ENCODE data around the gene PLCB3.

Gene PLCB3

DNA sequence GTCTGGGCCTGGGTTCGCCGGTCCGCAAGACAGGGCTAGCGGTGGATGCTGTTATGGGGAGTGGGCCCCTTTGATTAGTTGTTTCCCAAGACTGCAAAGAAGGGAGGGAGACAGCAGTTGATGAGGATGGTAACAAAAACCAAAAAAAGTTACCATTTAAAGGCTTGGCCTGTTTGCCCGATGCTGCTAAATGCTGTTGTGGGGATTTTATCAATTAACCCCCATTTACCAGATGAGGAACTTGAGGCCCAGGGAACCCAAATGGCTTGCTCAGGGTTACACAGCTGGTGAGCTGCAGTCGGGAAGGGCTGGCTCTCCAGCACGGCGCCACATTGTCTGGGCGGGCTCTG is 28.7 kb upstream of the PLCB3 start:
- DNase-seq (ENCODE audit: low spot score), result no peak

DNA sequence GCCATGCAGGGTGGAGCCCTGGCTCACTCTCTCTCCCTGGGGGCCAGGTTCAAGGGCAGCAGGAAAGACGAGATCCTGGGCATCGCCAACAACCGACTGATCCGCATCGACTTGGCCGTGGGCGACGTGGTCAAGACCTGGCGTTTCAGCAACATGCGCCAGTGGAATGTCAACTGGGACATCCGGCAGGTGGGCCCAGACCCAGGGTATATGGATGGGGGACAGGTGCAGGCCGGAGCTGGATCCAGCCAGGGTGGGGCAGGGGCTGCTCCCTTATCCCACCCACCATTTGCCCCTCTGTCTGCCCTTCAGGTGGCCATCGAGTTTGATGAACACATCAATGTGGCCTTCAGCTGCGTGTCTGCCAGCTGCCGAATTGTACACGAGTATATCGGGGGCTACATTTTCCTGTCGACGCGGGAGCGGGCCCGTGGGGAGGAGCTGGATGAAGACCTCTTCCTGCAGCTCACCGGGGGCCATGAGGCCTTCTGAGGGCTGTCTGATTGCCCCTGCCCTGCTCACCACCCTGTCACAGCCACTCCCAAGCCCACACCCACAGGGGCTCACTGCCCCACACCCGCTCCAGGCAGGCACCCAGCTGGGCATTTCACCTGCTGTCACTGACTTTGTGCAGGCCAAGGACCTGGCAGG is 28.2 kb upstream of the PLCB3 start:
- no peak for DNase-seq (ENCODE audit: low spot score)

DNA sequence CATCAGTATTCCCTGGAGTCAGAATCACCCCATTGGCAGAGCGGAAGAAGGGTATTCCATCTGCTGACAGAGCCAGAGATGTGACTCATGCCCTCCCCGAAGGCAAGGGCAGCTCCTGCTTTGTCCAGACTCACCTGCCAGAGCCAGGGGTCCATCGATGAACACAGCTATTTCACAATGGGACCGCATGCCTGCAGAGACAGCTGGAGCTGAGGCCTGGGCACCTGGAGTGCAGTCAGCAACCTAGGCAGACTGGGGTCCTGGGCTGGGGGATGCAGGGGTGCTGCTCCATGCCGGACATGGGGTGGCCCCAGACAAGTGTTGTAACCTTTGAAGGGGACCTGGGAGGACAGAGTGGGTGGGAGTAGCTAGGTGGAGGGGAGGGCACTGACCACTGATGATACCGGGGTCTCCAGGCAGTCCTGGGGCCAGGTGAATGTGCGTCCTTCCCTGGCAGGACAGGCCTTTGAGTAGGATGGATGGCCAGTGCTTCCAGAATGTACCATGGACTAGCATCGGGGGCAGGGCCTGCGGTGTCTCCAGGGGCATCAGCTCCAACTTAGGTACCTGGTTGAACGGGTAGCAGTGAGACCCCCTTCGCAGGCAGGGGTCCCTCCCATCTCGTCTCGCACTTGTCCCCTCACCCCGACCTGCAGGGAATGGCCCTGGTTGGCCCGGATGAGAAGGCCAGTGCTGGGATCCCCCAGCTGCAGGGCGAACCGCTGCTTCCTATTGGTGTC is 27.0 kb upstream of the PLCB3 start:
- DNase-seq (ENCODE audit: low spot score), result no peak

DNA sequence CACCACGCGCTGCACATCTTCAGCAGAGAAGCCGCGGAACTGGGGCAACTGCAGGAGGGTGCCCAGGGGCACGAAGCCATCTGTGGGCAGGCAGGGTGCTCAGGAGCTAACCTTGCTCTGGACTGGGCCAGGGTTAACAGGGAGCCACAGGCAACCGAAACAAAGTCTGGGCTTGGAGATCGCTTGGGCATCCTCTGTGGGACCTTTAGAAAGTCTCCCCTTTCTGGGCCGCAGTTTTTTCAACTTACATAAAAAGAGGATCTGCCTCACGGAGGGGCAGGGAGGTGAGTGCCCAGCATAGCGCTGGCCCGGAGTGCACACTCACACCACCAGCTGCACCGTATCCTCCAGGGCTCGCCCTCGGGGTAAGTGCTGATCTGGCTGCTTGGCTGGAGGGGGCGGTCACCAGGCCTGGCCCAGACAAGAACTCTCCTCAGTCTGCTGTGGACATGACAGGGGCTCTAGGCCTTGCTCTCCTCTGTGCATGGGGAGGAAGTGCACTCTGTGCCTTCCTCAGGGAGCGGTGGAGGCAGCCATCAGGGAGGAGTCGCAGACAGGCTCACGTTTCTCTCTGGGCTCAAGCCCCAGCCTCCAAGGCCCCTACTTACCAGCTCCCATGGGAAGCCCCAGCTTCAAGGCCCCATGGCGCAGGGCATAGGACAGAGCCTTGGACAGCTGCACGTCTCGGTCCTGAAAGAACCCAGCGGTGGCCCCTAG is 26.3 kb upstream of the PLCB3 start:
- DNase-seq (ENCODE audit: low spot score), result no peak

DNA sequence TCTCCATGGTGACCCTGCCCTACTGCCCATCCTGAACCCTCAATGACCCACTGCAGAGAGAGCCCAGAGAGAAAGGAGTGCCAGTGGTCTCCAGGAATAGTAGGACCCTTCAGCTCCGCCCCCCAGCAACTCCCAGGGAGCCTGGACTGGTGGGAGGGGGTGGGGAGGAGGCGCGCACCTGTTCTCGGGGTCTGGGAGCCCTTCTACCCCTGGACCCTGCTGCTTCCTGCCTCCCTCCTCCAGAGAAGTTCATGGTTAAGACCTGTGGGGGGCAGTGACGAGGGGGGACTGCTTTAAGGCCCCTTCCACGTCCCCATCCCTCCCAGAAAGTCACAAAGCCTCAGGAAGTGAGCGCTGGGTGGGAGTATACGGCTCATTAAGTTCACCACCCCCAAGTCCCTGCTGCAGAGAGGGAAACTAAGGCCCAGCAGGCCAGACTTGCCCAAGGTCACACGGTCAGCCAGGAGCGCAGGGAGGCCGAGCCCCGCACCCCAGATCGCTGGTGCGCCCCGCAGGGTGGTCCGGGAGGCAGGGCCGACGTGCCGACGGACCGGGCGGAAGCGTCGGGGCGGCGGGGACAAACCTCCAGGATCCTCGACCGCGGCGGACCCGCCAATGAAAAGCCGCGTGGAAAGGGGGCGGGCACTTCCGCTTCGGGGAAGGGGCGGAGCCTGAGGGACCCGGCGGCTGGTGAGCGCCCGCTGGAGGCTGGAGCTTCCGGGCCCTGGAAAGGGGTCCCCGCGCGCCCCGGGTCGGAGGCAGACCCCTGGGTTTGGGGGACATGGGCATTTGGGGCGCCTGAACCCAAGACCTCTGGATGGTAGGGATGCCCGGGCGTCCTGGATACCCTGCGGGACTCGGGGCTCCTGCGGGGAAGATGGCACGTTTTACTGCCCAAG is 25.5 kb upstream of the PLCB3 start, which contains the start of the genes NUDT22 and TRPT1:
TSS of gene NUDT22 (plus strand) at position 667 of the 899 bp plus-strand sequence. CDS start 379 bp downstream, outside the sequence.
TSS of gene TRPT1 (minus strand) at position 579 of the 899 bp plus-strand sequence. CDS start at position 253, 326 bp downstream.
- DNase-seq (ENCODE audit: low spot score), result peak; percentile 94

DNA sequence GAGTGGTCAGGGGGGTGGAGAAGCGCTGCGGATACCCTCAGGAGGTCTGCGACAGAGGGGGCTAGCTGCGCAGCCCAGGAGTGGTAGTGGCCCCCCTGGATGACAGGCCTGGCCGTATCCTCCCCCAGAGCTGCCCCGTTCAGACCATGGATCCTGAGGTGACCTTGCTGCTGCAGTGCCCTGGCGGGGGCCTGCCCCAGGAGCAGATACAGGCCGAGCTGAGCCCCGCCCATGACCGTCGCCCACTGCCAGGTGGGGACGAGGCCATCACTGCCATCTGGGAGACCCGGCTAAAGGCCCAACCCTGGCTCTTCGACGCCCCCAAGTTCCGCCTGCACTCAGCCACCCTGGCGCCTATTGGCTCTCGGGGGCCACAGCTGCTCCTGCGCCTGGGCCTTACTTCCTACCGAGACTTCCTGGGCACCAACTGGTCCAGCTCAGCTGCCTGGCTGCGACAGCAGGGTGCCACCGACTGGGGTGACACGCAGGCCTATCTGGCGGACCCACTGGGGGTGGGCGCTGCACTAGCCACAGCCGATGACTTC is 24.8 kb upstream of the PLCB3 start:
- no peak for DNase-seq (ENCODE audit: low spot score)

DNA sequence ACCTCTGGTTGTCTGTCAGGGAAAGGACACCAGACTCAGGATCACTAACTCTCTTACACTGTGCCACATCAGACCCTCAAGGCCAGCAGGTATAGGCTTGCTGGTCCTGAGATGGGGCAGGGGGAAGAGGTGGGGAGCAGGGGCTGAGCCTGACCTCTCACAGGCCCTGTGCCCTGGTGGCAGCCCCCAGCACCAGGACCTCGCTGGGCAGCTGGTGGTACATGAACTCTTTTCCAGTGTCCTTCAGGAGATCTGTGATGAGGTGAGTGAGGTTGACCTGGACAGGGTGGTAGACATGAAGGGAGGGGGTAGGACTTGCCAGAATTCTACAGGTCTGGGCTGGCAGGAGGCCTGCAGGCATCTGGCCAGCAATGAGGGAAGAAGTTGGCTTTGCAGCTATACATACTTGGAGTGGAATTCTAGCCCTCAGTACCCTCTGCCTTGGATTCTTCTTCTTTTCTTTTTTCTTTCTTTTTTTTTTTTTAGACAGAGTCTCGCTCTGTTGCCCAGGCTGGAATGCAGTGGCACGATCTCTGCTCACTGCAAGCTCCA is 23.8 kb upstream of the PLCB3 start:
- no peak for DNase-seq (ENCODE audit: low spot score)

DNA sequence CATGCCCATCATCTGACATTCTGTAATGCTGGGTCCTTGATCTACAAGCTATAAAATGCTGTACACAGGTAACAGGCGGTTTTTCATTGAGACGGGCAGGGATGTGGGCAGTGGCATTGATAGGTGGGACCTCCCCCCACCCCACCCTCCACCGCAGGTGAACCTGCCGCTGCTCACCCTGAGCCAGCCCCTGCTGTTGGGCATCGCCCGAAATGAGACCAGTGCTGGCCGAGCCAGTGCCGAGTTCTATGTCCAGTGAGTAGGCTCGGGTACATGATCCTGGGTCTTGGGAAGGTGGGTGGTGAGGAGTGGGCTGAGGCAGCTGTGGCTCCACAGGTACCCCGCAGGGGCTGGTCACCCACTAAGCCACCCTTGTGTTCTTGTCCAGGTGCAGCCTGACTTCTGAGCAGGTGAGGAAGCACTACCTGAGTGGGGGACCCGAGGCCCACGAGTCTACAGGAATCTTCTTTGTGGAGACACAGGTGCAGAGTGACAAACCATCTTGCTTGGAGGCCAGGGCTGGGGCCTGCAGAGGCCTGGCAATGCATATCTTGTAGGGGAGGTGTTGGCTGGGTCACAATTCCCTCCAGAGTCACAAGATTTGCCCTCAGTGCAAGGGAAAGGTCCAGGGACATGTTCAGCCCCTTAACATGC is 22.1 kb upstream of the PLCB3 start:
- no peak for DNase-seq (ENCODE audit: low spot score)

DNA sequence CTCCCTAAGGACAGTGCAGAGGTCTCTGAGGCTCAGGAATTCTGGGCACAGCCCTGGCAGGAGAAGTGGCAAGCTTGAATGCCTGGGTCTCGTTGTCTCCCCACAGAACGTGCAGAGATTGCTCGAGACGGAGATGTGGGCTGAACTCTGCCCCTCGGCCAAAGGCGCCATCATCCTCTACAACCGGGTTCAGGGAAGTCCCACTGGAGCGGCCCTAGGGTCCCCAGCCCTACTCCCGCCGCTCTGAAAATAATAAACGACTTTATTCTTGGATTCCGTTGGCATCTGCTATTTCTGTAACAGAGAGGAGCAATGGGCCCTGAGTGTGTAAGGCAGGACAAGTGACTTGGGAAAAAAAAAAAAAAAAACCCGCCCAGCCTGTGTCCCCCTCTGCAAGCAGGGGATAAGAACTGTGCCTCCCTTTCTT is 21.6 kb upstream of the PLCB3 start:
- no peak for DNase-seq (ENCODE audit: low spot score)

DNA sequence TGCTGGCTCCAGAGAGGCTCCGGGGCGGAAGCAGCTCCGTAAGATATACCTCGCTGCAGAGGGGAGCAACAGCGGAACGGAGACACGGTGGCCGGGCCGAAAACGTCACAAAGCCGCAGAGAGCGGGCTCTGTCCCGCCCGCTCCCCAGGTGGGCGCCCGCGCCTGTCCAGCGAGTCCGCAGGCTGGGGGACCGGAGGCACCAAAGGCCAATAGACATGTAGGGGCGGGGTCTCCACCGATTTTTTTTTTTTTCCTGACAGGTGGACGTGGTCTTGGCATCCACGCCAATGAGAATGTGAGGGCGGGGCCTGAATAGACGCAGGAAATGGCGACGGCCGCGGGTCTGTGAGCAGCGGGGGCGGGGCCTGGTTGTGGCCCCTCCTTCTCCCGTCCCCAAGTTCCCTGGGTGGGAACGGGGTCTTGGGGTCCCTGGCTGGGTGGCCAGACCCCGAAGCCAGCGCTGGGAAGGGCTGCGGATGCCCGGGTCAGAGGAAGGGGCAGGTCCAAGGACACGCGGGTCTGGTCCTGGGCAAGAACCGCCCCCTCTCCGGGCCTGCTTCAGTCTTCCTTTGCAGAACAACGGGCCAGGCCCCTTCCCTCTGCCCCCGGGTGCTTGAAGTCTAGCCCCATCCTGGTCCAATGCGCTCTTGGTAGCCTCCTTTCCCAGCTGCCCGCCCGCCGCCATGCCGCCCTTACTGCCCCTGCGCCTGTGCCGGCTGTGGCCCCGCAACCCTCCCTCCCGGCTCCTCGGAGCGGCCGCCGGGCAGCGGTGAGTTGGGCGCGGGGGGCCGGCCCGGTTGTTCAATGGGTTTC is 21.0 kb upstream of the PLCB3 start, which contains the start of gene DNAJC4:
TSS of gene DNAJC4 (plus strand) at position 378 of the 814 bp plus-strand sequence. CDS start at position 685, 307 bp downstream.
- DNase-seq (ENCODE audit: low spot score), result peak; percentile 94

DNA sequence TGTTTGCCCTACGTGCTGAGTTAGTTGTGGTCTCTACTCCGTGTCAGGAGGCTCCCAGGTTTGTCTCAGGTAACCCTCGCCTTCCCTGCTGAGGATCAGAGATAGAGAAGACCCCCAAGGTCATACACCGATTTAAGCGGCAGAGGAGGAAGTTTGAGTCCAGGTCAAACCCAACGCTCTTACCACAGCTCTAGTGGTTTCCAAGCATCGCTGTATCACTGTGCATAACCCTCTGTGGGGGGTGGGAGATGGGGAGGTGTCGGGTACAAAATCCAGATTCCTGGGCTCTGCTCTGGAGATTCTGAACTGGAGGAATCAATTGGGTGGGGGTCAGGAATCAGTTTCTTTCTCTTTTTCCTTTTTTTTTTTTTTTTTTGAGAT is 20.4 kb upstream of the PLCB3 start:
- no peak for DNase-seq (ENCODE audit: low spot score)

DNA sequence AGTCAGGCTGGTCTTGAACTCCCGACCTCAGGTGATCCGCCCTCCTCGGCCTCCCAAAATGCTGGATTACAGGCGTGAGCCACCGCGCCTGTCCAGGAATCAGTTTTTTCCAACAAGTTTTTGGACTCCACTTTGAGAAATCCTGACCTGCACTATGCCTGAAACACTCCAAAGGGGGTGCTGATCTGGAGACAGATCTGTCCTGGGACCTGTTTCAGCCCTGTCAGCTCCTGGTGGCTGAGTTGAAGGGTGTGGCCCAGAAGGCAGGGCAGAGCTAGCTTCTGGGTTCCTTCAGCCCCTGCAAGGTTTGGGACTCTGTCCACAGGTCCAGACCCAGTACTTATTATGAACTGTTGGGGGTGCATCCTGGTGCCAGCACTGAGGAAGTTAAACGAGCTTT is 19.8 kb upstream of the PLCB3 start:
- DNase-seq (ENCODE audit: low spot score), result no peak

DNA sequence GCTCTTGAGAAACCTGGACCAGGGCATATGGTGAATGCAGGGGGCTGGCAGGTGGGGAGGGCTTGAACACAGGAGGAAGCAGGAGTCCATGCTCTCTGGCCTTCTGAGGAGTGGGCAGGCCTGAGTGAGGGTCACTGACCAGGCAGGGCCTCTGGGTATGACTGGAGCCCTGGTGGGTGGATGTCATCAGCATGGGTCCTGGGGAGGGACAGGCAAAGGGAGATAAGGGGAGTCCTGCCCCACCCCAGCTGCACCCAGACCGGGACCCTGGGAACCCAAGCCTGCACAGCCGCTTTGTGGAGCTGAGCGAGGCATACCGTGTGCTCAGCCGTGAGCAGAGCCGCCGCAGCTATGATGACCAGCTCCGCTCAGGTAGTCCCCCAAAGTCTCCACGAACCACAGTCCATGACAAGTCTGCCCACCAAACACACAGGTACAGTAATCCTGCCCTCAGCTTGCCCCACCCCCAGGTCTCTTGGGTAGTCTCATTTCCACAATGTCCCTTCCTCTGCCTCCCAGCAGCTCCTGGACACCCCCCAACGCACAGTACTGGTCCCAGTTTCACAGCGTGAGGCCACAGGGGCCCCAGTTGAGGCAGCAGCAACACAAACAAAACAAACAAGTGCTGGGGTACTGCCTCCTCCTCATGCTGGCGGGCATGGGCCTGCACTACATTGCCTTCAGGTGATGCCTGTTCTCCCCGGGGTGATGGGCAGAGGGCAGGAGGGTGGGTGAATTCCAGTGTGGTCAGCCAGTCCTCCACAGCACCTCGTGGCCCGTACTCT is 19.0 kb upstream of the PLCB3 start:
- DNase-seq (ENCODE audit: low spot score), result no peak

DNA sequence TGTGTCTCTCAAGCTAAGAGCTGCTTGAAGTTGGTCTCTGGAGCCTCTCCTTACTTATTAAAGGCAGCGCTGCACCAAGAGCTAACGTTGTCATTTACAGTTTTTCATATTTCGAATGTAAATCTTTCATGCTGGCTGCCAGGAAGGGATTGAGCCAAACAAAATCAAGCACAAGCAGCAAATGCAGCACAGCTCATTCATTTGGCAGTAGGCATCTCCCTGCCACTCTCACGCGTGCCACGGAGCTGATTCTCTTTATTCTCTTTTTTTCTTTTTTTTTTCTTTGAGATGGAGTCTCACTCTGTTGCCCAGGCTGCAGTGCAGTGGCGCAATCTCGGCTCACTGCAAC is 18.4 kb upstream of the PLCB3 start:
- no peak for DNase-seq (ENCODE audit: low spot score)

DNA sequence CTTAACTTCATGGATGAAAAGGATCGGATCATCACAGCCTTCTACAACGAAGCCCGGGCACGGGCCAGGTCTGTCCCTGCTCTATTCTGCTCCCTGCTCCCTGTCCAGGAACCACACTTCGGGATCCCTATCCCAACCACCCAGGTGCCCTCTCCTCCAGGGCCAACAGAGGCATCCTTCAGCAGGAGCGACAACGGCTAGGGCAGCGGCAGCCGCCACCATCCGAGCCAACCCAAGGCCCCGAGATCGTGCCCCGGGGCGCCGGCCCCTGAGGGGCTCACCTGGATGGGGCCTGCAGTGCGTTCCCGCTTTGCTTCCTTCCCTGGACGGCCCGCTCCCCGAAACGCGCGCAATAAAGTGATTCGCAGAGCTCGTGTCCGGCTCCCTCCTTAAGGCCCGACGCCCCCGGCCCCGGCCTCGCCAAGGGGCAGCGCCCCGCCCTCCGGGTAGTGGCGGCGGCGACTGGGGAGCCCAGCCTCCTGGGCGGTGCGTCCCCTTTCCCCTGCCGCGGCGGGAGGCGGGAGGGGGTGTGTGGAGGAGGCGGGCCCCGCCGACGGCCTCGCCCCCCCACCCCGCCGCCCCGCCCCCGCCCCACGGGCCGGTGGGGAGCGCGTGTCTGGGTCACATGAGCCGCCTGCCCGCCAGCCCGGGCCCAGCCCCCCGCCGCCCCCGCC is 17.3 kb upstream of the PLCB3 start, which contains the start of gene VEGFB:
TSS of gene VEGFB (plus strand) at position 672 of the 674 bp plus-strand sequence. CDS start 250 bp downstream, outside the sequence.
- peak; percentile 66 for DNase-seq (ENCODE audit: low spot score)

DNA sequence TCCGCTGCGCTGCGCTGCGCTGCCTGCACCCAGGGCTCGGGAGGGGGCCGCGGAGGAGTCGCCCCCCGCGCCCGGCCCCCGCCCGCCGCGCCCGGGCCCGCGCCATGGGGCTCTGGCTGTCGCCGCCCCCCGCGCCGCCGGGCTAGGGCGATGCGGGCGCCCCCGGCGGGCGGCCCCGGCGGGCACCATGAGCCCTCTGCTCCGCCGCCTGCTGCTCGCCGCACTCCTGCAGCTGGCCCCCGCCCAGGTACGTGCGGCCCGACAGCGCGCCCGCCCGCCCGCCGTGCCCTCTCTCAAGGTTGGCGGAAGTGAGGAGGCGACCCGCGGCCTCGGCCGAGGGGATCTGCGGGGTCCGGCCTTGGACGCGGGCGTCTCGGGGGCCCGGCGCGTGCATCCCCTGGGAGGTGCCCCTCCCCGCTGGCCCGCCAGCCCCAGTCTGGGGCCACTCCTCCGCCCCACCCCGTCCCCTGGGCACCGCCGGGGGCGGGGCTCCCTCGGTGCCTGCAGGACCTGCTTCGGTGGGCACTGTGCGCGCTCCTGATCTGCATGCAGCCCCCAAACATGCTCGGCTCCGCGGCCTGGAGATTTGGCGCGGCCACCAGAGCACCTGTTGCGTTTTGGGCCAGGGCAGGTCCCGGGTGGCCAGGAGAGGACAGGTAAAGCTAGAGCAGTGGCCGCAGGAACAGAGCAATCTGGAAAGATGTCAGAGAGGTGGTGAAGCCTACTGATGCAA is 16.5 kb upstream of the PLCB3 start:
- DNase-seq (ENCODE audit: low spot score), result no peak

DNA sequence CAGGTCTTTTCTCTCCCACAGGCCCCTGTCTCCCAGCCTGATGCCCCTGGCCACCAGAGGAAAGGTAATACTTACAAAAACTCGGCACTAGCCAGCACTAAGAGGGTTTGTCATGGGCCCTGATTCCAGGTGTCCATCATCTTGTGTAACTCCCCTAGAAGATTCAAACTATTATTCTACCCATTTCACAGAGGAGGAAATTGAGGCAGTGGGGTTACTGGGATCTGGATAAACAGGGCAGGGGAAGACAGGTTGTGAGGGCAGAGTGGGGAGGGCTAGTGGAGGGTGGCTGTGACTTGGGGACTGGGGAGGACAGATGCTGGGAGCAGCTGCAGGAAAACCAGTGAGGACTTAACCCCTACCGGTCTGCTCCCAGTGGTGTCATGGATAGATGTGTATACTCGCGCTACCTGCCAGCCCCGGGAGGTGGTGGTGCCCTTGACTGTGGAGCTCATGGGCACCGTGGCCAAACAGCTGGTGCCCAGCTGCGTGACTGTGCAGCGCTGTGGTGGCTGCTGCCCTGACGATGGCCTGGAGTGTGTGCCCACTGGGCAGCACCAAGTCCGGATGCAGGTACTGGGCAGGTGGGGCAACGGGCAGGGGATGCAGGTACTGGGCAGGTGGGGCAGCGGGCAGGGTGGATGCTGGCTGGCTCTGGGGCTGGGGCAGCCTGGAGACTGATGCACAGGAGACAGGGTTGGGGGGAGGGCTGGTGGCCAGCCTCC is 15.7 kb upstream of the PLCB3 start:
- no peak for DNase-seq (ENCODE audit: low spot score)

Measured in ecto neural progenitor cell (in vitro differentiated cells).